WTC11 (cell line): Measurements from ENCODE around the gene DCAF11. TPM values are rescaled to one million over a fixed set of nuclear protein-coding genes. Genes with fewer than 3 reads are reported as not detected.

Source experiments
- ATAC-seq: fragments of 200-7000 bp; cut with Tn5 transposase; 2 replicates; pipeline ENCODE4 v1.10.0; 2021; ENCODE audit warnings: mild to moderate bottlenecking, moderate library complexity
- CTCF ChIA-PET: fragments of 300-600 bp; sonication (Branson Sonifier 250); formaldehyde crosslinking; loops from one replicate; lab custom pipeline; 2021; ENCODE audit warnings: antibody characterized with exemption; lab: Charles Lee
- POLR2A ChIA-PET: fragments of 350-600 bp; sonication (Branson Sonifier 250); formaldehyde crosslinking; loops from one replicate; lab custom pipeline; 2021; ENCODE audit warnings: antibody characterized with exemption; lab: Charles Lee
- DNase-seq: peaks from one replicate; pipeline ENCODE4 v3.0.0; 2021; ENCODE audit warnings: low spot score
- H3K27ac Mint-ChIP-seq: 2 replicates; pipeline ENCODE4 v1.8.0; 2021; ENCODE audit warnings: mixed read lengths
- H3K27me3 Mint-ChIP-seq: 2 replicates; pipeline ENCODE4 v1.8.0; 2021; ENCODE audit warnings: low read depth, mild to moderate bottlenecking, moderate library complexity, mixed read lengths
- H3K36me3 Mint-ChIP-seq: 2 replicates; pipeline ENCODE4 v1.8.0; 2021; ENCODE audit warnings: mixed read lengths
- H3K4me1 Mint-ChIP-seq: 2 replicates; pipeline ENCODE4 v1.8.0; 2022; ENCODE audit warnings: mixed read lengths
- H3K4me3 Mint-ChIP-seq: 2 replicates; pipeline ENCODE4 v1.8.0; 2021; ENCODE audit warnings: mild to moderate bottlenecking, moderate library complexity, mixed read lengths
- H3K9me3 Mint-ChIP-seq: 2 replicates; pipeline ENCODE4 v1.8.0; 2021; ENCODE audit warnings: mixed read lengths
- CREB1 ChIP-seq: sonication (generic); formaldehyde crosslinking; IDR thresholded peaks from 2 replicates; pipeline ENCODE4 v1.8.0; 2023; ENCODE audit warnings: mild to moderate bottlenecking, missing genetic modification reagents
- ESRRA ChIP-seq: sonication (generic); formaldehyde crosslinking; IDR thresholded peaks from 2 replicates; pipeline ENCODE4 v1.8.1; 2022; ENCODE audit warnings: mild to moderate bottlenecking, missing genetic modification reagents, borderline replicate concordance
- FOXP1 ChIP-seq: sonication (generic); formaldehyde crosslinking; IDR thresholded peaks from 2 replicates; pipeline ENCODE4 v1.8.0; 2022; ENCODE audit warnings: missing genetic modification reagents, mild to moderate bottlenecking, moderate library complexity, borderline replicate concordance
- GABPB1 ChIP-seq: sonication (generic); formaldehyde crosslinking; IDR thresholded peaks from 2 replicates; pipeline ENCODE4 v1.8.1; 2023; ENCODE audit warnings: mild to moderate bottlenecking, missing genetic modification reagents
- KAT7 ChIP-seq: sonication (generic); formaldehyde crosslinking; IDR thresholded peaks from 2 replicates; pipeline ENCODE4 v1.8.1; 2023; ENCODE audit warnings: missing genetic modification reagents, mild to moderate bottlenecking, borderline replicate concordance
- MAX ChIP-seq: sonication (generic); formaldehyde crosslinking; IDR thresholded peaks from 2 replicates; pipeline ENCODE4 v1.8.0; 2022; ENCODE audit warnings: mild to moderate bottlenecking, missing genetic modification reagents
- MLX ChIP-seq: sonication (generic); formaldehyde crosslinking; IDR thresholded peaks from 2 replicates; pipeline ENCODE4 v1.8.1; 2023; ENCODE audit warnings: mild to moderate bottlenecking, missing genetic modification reagents, moderate library complexity
- MYBL2 ChIP-seq: sonication (generic); formaldehyde crosslinking; IDR thresholded peaks from 2 replicates; pipeline ENCODE4 v1.8.1; 2023; ENCODE audit warnings: mild to moderate bottlenecking, moderate library complexity, missing genetic modification reagents
- NR2C2 ChIP-seq: sonication (generic); formaldehyde crosslinking; IDR thresholded peaks from 2 replicates; pipeline ENCODE4 v1.8.0; 2022; ENCODE audit warnings: mild to moderate bottlenecking, missing genetic modification reagents
- NR3C1 ChIP-seq: sonication (generic); formaldehyde crosslinking; conservative IDR thresholded peaks from 2 replicates; pipeline ENCODE4 v1.8.1; 2023; ENCODE audit warnings: low read depth, mild to moderate bottlenecking, missing genetic modification reagents
- RORB ChIP-seq: fragments of 250-450 bp; sonication (Bioruptor Pico); IDR thresholded peaks from 2 replicates; pipeline ENCODE4 v1.9.0; 2021; ENCODE audit warnings: mild to moderate bottlenecking
- SP1 ChIP-seq: sonication (generic); formaldehyde crosslinking; conservative IDR thresholded peaks from 2 replicates; pipeline ENCODE4 v1.8.1; 2022; ENCODE audit warnings: missing genetic modification reagents
- TCF7 ChIP-seq: sonication (generic); formaldehyde crosslinking; IDR thresholded peaks from 2 replicates; pipeline ENCODE4 v1.8.0; 2022; ENCODE audit warnings: mild to moderate bottlenecking, low read depth, missing genetic modification reagents, moderate library complexity
- TEAD1 ChIP-seq: sonication (generic); formaldehyde crosslinking; IDR thresholded peaks from 2 replicates; pipeline ENCODE4 v1.8.0; 2022; ENCODE audit warnings: mild to moderate bottlenecking, missing genetic modification reagents
- TEAD4 ChIP-seq: sonication (generic); formaldehyde crosslinking; IDR thresholded peaks from 2 replicates; pipeline ENCODE4 v1.8.0; 2022; ENCODE audit warnings: mild to moderate bottlenecking, missing genetic modification reagents
- TP53 ChIP-seq: sonication (generic); formaldehyde crosslinking; IDR thresholded peaks from 2 replicates; pipeline ENCODE4 v1.8.1; 2023; ENCODE audit warnings: mild to moderate bottlenecking, missing genetic modification reagents
- USF1 ChIP-seq: sonication (generic); formaldehyde crosslinking; IDR thresholded peaks from 2 replicates; pipeline ENCODE4 v1.8.0; 2022; ENCODE audit warnings: mild to moderate bottlenecking, missing genetic modification reagents
- ZNF263 ChIP-seq: sonication (generic); formaldehyde crosslinking; IDR thresholded peaks from 2 replicates; pipeline ENCODE4 v1.8.1; 2022; ENCODE audit warnings: low read depth, mild to moderate bottlenecking, moderate library complexity, missing genetic modification reagents
- ZNF416 ChIP-seq: fragments of 250-450 bp; sonication (Bioruptor Pico); IDR thresholded peaks from 2 replicates; pipeline ENCODE4 v1.9.0; 2021; ENCODE audit warnings: mild to moderate bottlenecking, inconsistent platforms
- total RNA-seq: library from RNA; stranded (reverse); gene quantifications from 3 replicates; pipeline ENCODE4 v1.2.3, GENCODE V29; 2021
- TF ChIP-seq, protein P1 (sequence below): fragments of 200-600 bp; IDR thresholded peaks from 2 replicates; pipeline ENCODE4 v1.8.0; 2022; ENCODE audit warnings: antibody characterized with exemption
- TF ChIP-seq, protein P2 (sequence below): sonication (generic); formaldehyde crosslinking; conservative IDR thresholded peaks from 2 replicates; pipeline ENCODE4 v1.8.1; 2023; ENCODE audit warnings: mild to moderate bottlenecking, low read depth, missing genetic modification reagents, moderate library complexity

The DCAF11 gene
- total RNA-seq, 1 experiment from 2014 or later, result 73.6 TPM

DNA sequence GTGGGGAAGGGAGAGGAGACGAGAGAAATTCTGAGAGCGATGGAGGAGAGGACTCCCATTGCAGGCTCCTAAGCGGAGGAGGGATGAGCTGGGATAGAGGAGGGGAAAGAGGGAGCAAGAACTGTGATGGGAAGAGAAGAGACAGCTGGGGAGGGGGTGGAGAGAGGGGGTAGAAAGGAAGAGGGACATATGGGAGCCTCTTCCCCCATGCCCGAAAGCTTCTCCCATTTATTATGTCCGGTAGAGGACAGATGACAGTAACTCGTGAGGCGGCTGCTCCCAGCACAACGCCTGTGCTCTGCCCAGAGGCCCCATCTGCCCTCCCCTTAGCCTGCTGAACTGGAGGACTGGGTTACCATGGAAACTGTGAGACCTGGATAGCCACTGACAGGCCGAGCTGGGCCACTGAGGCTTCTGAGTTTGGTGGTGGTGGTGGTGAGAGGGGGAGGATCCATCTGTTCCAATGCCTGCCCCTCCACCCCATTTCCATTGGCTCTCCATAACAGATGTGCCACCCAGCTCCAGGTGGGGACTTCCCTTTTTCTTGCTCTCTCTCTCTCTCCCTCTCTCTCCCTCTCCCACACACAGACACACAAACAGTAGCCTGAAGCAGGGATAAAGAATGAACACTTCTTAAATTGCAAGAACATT, 35.0 kb upstream of the DCAF11 start:
- DNase-seq (peak; percentile 65), ATAC-seq (peak; percentile 63)
- Mint-ChIP-seq H3K9me3 (no peaks in the 10 kb centered on the region), H3K27me3 (peaks cover 26% of the 10 kb centered on the region), H3K27ac (peak overlapping the region; percentile 21), H3K4me3 (peak overlapping the region; percentile 74), H3K4me1 (peaks cover 35% of the 10 kb centered on the region), H3K36me3 (no peaks in the 10 kb centered on the region)
- ChIA-PET CTCF (interaction anchor here (0.9 to 5.2 kb wide), 12 partner anchors 9 to 163 kb away, joined by 3 to 101 read pairs (median 10); partner anchors contain the start of genes DCAF11, DHRS4, IRF9 and NRL), POLR2A (interaction anchor here (1.4 to 4.4 kb wide), 3 partner anchors 10 to 28 kb away, joined by 5 to 67 read pairs (median 8); partner anchors contain the start of genes CARMIL3 and PCK2)
- TF ChIP-seq ZNF263 (CRISPR knock-in tag), result peak; percentile 4; the same call in 1 of the 2 replicates
- no peak for TF ChIP-seq NR3C1 (CRISPR knock-in tag)
- TF ChIP-seq CREB1, result no peak
- TF ChIP-seq MLX (CRISPR knock-in tag), result no peak
- no peak for TF ChIP-seq FOXP1 (CRISPR knock-in tag)
- TF ChIP-seq NR2C2 (CRISPR knock-in tag), result no peak

GRCh38 chr14:24080142-24080530, 34.4 kb upstream of the DCAF11 start:
- Mint-ChIP-seq H3K27ac (peak overlapping the region; percentile 21), H3K9me3 (no peaks in the 10 kb centered on the region)
- CTCF ChIA-PET, result interaction anchor here (0.9 to 5.2 kb wide), 15 partner anchors 8 to 162 kb away, joined by 3 to 101 read pairs (median 7); partner anchors contain the start of genes CARMIL3, DCAF11, IRF9 and NRL
- TF ChIP-seq, protein P1, sequence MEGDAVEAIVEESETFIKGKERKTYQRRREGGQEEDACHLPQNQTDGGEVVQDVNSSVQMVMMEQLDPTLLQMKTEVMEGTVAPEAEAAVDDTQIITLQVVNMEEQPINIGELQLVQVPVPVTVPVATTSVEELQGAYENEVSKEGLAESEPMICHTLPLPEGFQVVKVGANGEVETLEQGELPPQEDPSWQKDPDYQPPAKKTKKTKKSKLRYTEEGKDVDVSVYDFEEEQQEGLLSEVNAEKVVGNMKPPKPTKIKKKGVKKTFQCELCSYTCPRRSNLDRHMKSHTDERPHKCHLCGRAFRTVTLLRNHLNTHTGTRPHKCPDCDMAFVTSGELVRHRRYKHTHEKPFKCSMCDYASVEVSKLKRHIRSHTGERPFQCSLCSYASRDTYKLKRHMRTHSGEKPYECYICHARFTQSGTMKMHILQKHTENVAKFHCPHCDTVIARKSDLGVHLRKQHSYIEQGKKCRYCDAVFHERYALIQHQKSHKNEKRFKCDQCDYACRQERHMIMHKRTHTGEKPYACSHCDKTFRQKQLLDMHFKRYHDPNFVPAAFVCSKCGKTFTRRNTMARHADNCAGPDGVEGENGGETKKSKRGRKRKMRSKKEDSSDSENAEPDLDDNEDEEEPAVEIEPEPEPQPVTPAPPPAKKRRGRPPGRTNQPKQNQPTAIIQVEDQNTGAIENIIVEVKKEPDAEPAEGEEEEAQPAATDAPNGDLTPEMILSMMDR, result no peak
- TF ChIP-seq NR2C2 (CRISPR knock-in tag), result no peak
- TF ChIP-seq RORB (CRISPR knock-in tag), result no peak
- TF ChIP-seq, protein P2, sequence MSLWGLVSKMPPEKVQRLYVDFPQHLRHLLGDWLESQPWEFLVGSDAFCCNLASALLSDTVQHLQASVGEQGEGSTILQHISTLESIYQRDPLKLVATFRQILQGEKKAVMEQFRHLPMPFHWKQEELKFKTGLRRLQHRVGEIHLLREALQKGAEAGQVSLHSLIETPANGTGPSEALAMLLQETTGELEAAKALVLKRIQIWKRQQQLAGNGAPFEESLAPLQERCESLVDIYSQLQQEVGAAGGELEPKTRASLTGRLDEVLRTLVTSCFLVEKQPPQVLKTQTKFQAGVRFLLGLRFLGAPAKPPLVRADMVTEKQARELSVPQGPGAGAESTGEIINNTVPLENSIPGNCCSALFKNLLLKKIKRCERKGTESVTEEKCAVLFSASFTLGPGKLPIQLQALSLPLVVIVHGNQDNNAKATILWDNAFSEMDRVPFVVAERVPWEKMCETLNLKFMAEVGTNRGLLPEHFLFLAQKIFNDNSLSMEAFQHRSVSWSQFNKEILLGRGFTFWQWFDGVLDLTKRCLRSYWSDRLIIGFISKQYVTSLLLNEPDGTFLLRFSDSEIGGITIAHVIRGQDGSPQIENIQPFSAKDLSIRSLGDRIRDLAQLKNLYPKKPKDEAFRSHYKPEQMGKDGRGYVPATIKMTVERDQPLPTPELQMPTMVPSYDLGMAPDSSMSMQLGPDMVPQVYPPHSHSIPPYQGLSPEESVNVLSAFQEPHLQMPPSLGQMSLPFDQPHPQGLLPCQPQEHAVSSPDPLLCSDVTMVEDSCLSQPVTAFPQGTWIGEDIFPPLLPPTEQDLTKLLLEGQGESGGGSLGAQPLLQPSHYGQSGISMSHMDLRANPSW (CRISPR knock-in tag), result no peak
- TF ChIP-seq ZNF416 (CRISPR knock-in tag), result no peak
- TF ChIP-seq, all 79 proteins: peak for 0
- H3K36me3 Mint-ChIP-seq, result no peaks in the 10 kb centered on the region
- no peak for DNase-seq
- peaks cover 26% of the 10 kb centered on the region for H3K27me3 Mint-ChIP-seq
- H3K4me3 Mint-ChIP-seq, result peak overlapping the region; percentile 74
- ATAC-seq, result no peak
- H3K4me1 Mint-ChIP-seq, result peaks cover 35% of the 10 kb centered on the region
- POLR2A ChIA-PET, result interaction anchor here (0.7 to 4.4 kb wide), 6 partner anchors 10 to 34 kb away, joined by 3 to 67 read pairs (median 6); partner anchors contain the start of genes CARMIL3, DCAF11, NRL and PCK2

- Mint-ChIP-seq H3K4me3 (peak overlapping the region; percentile 79), H3K27ac (peak overlapping the region; percentile 21), H3K27me3 (peaks cover 26% of the 10 kb centered on the region), H3K36me3 (no peaks in the 10 kb centered on the region), H3K4me1 (peaks cover 32% of the 10 kb centered on the region), H3K9me3 (no peaks in the 10 kb centered on the region)
- ATAC-seq, result peak; percentile 76
- POLR2A ChIA-PET, result interaction anchor here (0.7 to 4.4 kb wide), 10 partner anchors 8 to 65 kb away, joined by 3 to 67 read pairs (median 6); partner anchors contain the start of genes CARMIL3, DCAF11, NRL and PCK2
- DNase-seq, result peak; percentile 69
- CTCF ChIA-PET, result interaction anchor here (0.6 to 5.2 kb wide), 17 partner anchors 7 to 1350 kb away, joined by 3 to 101 read pairs (median 5); partner anchors contain the start of genes CARMIL3, DCAF11, IRF9 and NRL
- TF ChIP-seq KAT7 (peak; percentile 69; the same call in 1 of the 2 replicates), USF1 (CRISPR knock-in tag) (peak; percentile 45; the same call in 1 of the 2 replicates), TP53 (CRISPR knock-in tag) (no peak), SP1 (CRISPR knock-in tag) (peak; percentile 73; the same call in 1 of the 2 replicates), ESRRA (CRISPR knock-in tag) (no peak), GABPB1 (CRISPR knock-in tag) (no peak), MYBL2 (CRISPR knock-in tag) (peak; percentile 66; the same call in 1 of the 2 replicates), TEAD4 (CRISPR knock-in tag) (no peak), MAX (CRISPR knock-in tag) (peak; percentile 35; the same call in 1 of the 2 replicates), TEAD1 (CRISPR knock-in tag) (peak; percentile 33; the same call in 1 of the 2 replicates), ZNF263 (CRISPR knock-in tag) (no peak), TCF7 (0 out of 2 replicates have a peak, but pooled peaks have one; percentile 37)
Observed at GRCh38 chr14:24080888-24081738, 33.5 kb upstream of the DCAF11 start.
